Activated CD8-positive, alpha-beta T cell treated with anti-CD3 and anti-CD28 coated beads for 36 hours (primary cell): ENCODE data around the gene GSK3B. TPM values are rescaled to one million over a fixed set of nuclear protein-coding genes. Genes with fewer than 3 reads are reported as not detected.

Experiments
- ATAC-seq: fragments of 200-7000 bp; cut with Tn5 transposase; one replicate; pipeline ENCODE4 v1.10.0; 2021; ENCODE audit warnings: mild to moderate bottlenecking, moderate library complexity
- CTCF ChIA-PET: fragments of 350-600 bp; sonication (Branson Sonifier 250); formaldehyde crosslinking; loops from one replicate; lab custom pipeline; 2021; ENCODE audit warnings: antibody characterized with exemption; lab: Charles Lee
- POLR2A ChIA-PET: fragments of 350-600 bp; sonication (Branson Sonifier 250); formaldehyde crosslinking; loops from one replicate; lab custom pipeline; 2021; ENCODE audit warnings: antibody characterized with exemption; lab: Charles Lee
- DNase-seq: peaks from one replicate; pipeline ENCODE4 v3.0.0-alpha.2; 2020
- H3K27ac Mint-ChIP-seq: one replicate; pipeline ENCODE4 v1.8.0; 2021; ENCODE audit warnings: mild to moderate bottlenecking, mixed read lengths
- H3K27me3 Mint-ChIP-seq: one replicate; pipeline ENCODE4 v1.8.0; 2021; ENCODE audit warnings: mixed read lengths
- H3K36me3 Mint-ChIP-seq: one replicate; pipeline ENCODE4 v1.8.0; 2021; ENCODE audit warnings: low read depth, mixed read lengths
- H3K4me1 Mint-ChIP-seq: one replicate; pipeline ENCODE4 v1.8.0; 2021; ENCODE audit warnings: low read depth, mixed read lengths
- H3K4me3 Mint-ChIP-seq: one replicate; pipeline ENCODE4 v1.8.0; 2021; ENCODE audit warnings: mild to moderate bottlenecking, moderate library complexity, mixed read lengths
- H3K9me3 Mint-ChIP-seq: one replicate; pipeline ENCODE4 v1.8.0; 2021; ENCODE audit warnings: mixed read lengths
- intact Hi-C: fragments of 100-400 bp; cut with micrococcal nuclease; formaldehyde crosslinking; loops from one replicate; pipeline ENCODE4 v1.10.0; 2022
- total RNA-seq, 2 experiments: library from RNA; stranded (reverse); gene quantifications; one replicate each; pipeline ENCODE4 v1.2.3, GENCODE V29; 2021
- TF ChIP-seq, protein P1 (sequence below): fragments of 200-600 bp; IDR thresholded peaks from one replicate; pipeline ENCODE4 v1.8.0; 2022; ENCODE audit warnings: antibody characterized with exemption, mild to moderate bottlenecking

The GSK3B gene
- total RNA-seq, 2 experiments from 2014 or later, result 29.0 to 32.1 TPM

DNA sequence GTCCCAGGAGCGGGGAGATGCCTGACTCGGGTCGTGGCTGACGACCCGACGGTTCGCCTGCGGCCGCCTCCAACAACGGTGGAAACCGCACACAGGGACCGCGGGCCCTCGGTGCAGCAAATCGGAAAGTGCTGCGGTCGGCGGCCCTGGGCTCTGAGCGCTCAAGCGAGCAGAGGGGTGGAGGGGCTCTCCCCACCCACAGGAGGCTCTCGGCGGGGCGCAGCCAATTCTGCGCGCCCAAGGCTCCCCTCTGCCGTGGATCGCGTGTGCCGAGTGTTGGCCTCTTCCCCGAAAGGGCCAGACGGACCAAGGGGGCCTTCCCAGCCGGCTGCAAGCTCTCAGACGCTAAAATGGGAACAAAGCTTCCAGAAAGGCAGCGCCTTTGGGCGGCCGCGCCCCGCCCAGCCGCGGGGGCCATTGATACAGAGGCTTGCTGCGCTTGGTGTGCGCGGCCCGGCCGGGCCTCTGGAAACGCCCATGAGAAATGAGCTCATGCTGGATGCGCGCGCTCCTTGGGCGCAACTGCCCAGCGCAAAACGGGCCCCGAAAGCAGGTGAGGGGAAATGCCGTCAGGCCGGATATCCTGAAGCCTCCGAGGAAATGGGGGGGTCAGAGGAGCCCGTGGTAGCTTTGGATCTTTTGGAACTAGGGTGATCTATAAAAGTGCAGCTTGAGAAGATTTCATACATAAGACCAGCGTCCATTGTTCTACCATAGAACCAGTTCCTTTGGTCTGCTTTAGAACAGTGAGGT lies 1.2 kb upstream of the GSK3B start:
- POLR2A ChIA-PET, result interaction anchor here (0.6 to 2.3 kb wide), 22 partner anchors 9 to 420 kb away, joined by 3 to 9 read pairs (median 4); partner anchors contain the start of gene LRRC58
- TF ChIP-seq, protein P1, sequence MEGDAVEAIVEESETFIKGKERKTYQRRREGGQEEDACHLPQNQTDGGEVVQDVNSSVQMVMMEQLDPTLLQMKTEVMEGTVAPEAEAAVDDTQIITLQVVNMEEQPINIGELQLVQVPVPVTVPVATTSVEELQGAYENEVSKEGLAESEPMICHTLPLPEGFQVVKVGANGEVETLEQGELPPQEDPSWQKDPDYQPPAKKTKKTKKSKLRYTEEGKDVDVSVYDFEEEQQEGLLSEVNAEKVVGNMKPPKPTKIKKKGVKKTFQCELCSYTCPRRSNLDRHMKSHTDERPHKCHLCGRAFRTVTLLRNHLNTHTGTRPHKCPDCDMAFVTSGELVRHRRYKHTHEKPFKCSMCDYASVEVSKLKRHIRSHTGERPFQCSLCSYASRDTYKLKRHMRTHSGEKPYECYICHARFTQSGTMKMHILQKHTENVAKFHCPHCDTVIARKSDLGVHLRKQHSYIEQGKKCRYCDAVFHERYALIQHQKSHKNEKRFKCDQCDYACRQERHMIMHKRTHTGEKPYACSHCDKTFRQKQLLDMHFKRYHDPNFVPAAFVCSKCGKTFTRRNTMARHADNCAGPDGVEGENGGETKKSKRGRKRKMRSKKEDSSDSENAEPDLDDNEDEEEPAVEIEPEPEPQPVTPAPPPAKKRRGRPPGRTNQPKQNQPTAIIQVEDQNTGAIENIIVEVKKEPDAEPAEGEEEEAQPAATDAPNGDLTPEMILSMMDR, result no peak

DNA sequence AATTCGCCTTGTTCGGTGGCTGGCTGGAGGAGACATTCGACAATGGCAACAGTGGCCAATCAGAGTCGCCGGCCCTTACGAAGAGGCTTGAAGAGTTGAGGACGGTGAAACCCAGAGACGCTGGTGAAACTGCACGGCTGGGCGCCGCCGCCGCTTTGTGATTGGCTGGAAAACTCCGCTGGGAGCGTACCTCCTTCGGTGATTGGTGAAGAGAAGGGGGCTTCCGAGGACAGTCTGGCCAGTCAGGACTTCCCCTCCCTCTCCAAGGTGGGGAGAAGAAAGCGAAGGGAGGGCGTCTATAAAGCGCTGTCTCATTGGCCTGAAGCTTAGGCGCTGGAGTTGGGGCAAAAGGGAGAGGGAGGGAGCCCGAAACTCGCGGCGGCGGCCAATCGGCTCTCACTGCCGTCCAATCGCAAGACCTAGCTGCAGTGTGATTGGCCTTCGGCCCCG lies 554 bp upstream of the GSK3B start:
- DNase-seq (peak; percentile 100), ATAC-seq (peak; percentile 75)
- Mint-ChIP-seq H3K36me3 (peaks cover 12% of the 10 kb centered on the region), H3K9me3 (no peaks in the 10 kb centered on the region), H3K4me1 (peaks cover 16% of the 10 kb centered on the region), H3K4me3 (no peak overlapping the region), H3K27me3 (no peaks in the 10 kb centered on the region), H3K27ac (no peak overlapping the region)
- POLR2A ChIA-PET, result interaction anchor here (1.0 to 2.3 kb wide), 11 partner anchors 9 to 256 kb away, joined by 3 to 8 read pairs (median 5); partner anchors contain the start of gene LRRC58
- TF ChIP-seq, protein P1, result no peak
- CTCF ChIA-PET, result interaction anchor here (1.6 to 4.6 kb wide), 3 partner anchors 11 to 203 kb away, joined by 6 to 35 read pairs (median 8); no protein-coding TSS in a partner anchor
- intact Hi-C loops, result loop anchor here (5.0 to 10.0 kb wide), 3 partner anchors 182 to 260 kb away; no protein-coding TSS in a partner anchor

More for the DNA sequence above, 1.2 kb upstream of the GSK3B start:
- intact Hi-C loops, result loop anchor here (10.0 kb wide), 1 partner anchor 259 kb away; no protein-coding TSS in a partner anchor
- CTCF ChIA-PET, result interaction anchor here (1.6 to 4.6 kb wide), 3 partner anchors 12 to 203 kb away, joined by 6 to 35 read pairs (median 8); no protein-coding TSS in a partner anchor
- peaks cover 15% of the 10 kb centered on the region for H3K36me3 Mint-ChIP-seq
- H3K4me1 Mint-ChIP-seq, result peaks cover 19% of the 10 kb centered on the region
- H3K4me3 Mint-ChIP-seq, result no peak overlapping the region
- H3K27ac Mint-ChIP-seq, result no peak overlapping the region
- H3K9me3 Mint-ChIP-seq, result no peaks in the 10 kb centered on the region
- ATAC-seq (peak; percentile 39), DNase-seq (peak; percentile 94)
- no peaks in the 10 kb centered on the region for H3K27me3 Mint-ChIP-seq

DNA sequence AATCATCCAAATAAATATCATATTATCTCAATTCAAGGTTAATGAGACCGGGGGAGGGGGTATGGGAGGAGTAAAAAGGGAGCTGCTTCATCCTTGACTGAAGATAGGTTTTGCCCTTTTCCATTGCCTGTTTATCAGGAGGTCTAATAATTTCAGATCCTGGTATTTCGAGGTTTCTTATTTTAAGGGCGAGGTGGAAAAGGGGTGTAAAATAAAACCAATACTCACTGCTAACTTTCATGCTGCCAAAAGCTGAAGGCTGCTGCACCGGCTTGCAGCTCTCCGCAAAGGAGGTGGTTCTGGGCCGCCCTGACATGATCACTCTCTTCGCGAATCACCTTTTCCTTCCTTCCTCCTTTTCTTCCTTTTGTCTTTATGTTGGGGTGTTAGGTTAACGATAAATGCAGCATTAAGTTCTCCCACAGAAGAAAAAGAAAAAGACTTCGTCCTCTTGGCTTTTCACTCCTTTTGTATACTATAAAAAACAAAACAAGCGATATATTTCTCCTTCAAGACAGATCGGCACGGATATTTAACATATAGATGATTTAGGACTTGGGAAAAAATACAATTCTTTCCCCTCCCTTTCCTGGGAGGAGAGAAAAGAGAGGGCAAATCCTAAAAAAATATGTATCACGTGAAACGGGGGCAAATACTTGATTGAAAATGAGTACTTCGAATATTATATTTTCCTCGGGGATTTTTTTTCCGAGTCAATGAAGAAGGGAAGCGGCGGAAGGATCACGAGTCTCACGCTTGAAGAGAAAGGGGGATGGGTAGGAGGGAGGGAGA lies 932 bp downstream of the GSK3B start:
- Mint-ChIP-seq H3K4me1 (peaks cover 19% of the 10 kb centered on the region), H3K4me3 (no peak overlapping the region), H3K9me3 (no peaks in the 10 kb centered on the region), H3K36me3 (peaks cover 10% of the 10 kb centered on the region), H3K27me3 (no peaks in the 10 kb centered on the region), H3K27ac (no peak overlapping the region)
- DNase-seq (peak; percentile 35), ATAC-seq (no peak)
- POLR2A ChIA-PET, result interaction anchor here (0.7 to 1.3 kb wide), 4 partner anchors 64 to 190 kb away, joined by 3 to 10 read pairs (median 3); no protein-coding TSS in a partner anchor
- TF ChIP-seq, protein P1, result no peak
- CTCF ChIA-PET, result interaction anchor here (1.0 to 4.6 kb wide), 5 partner anchors 9 to 201 kb away, joined by 3 to 35 read pairs (median 6); no protein-coding TSS in a partner anchor
- intact Hi-C loops, result loop anchor here (5.0 to 10.0 kb wide), 3 partner anchors 181 to 261 kb away; no protein-coding TSS in a partner anchor

DNA sequence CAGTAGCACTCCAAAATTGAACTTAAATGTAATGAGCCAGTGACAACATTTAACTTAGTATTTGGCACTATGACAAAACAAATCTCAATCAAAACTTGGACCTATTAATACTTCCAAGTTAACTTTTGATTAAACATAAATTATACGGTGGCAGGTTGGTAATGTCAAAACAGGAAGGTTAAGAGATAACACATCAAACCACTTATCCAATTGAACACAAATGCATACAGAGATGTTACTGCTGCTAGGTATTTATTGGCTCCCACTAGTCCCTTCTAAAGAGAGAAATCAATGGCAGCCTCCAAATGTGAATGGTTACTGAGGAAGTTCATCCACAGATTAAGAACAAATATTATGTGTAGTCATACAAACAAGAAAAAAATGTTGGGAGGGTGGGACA lies 1.8 kb downstream of the GSK3B start:
- ATAC-seq, result no peak
- H3K4me3 Mint-ChIP-seq, result no peak overlapping the region
- ChIA-PET POLR2A (no interaction called here), CTCF (interaction anchor here (1.2 to 4.6 kb wide), 4 partner anchors 9 to 201 kb away, joined by 3 to 35 read pairs (median 9); no protein-coding TSS in a partner anchor)
- peaks cover 10% of the 10 kb centered on the region for H3K36me3 Mint-ChIP-seq
- intact Hi-C loops, result loop anchor here (5.0 to 10.0 kb wide), 3 partner anchors 180 to 262 kb away; no protein-coding TSS in a partner anchor
- TF ChIP-seq, protein P1, result no peak
- no peaks in the 10 kb centered on the region for H3K27me3 Mint-ChIP-seq
- no peaks in the 10 kb centered on the region for H3K9me3 Mint-ChIP-seq
- H3K27ac Mint-ChIP-seq, result no peak overlapping the region
- H3K4me1 Mint-ChIP-seq, result peaks cover 20% of the 10 kb centered on the region
- DNase-seq, result no peak
